Middle frontal gyrus (tissue), 1 donor: ENCODE results near the gene RNF39.
"Not testable (repeated sequence)": the region's sequence is repeated elsewhere in the genome, so short reads cannot be mapped to it uniquely, and the experiment has no call there.

ENCODE experiments used
- DNase-seq: peaks from one replicate; pipeline ENCODE4 v3.0.0-alpha.2; 2015; ENCODE audit warnings: low spot score; ENCODE audit errors: extremely low spot score

The RNF39 gene

DNA sequence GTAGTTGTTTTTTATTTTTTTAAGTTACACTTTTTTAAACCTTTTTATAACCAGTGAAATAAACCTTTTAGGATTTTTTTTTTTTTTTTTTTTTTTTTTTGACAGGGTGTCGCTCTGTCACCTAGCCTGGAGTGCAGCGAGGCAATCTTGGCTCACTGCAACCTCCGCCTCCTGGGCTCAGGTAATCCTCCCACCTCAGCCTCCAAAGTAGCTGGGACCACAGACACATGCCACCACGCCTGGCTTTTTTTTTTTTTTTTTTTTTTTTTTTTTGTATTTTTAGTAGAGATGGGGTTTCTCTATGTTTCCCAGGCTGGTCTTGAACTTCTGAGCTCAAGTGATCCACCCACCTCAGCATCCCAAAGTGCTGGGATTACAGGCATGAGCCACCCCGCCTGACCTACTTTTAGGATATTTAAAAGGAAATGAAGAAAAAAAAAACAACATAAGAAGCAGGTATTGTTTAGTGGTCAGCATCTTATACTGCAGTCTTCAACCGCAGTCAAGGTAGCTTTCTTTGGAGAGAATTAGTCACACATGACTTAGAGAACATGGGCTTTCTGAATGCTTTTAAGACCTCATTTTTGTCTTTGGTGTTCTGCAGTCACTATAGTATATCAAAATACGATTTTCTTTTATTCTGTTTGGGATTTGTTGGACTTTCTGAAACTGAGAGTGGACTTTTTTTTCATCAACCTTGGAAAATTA, 12.9 kb downstream of the RNF39 start:
- DNase-seq: no peak

GRCh38 chr6:30061858-30062458, 13.6 kb downstream of the RNF39 start:
- no peak for DNase-seq

DNA sequence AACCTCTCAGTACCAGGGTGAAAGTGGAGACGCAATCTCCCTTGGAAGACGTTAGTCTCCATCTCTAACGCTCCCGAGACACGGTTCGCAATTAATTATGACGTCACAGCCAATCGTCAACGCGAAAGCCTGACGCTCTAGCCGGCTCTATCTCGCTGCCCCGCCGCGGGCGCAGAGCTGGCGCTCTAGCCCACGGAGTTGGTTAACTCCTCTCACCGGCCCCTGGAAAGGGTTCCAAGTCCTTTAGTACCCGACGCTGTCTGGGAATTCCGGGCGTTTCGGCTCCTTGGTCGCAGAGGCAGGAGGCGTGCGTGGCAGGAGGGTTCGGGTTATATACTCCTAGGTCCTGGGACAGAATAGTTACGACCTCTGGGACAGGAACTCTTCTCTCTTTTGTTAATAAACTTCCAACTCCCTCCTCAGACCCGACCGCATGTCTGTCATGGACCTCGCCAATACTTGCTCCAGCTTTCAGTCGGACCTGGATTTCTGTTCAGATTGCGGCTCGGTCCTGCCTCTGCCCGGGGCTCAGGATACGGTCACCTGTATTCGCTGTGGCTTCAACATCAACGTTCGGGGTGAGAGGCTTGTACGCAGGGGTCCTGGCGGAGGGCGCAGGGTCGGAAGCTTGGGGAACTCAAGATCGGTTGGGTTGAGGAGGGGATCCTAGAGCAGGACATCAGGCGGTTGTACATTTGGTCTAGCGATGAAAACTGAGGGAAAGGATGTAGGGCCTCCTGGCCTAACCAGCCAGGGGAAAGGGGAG, 14.3 kb downstream of the RNF39 start, which contains the start of gene POLR1H:
POLR1H (plus strand) TSS at position 174 of the 766 bp plus-strand sequence; CDS start at position 434, 260 bp downstream.
- peak; percentile 97 for DNase-seq

GRCh38 chr6:30060606-30061091, 14.9 kb downstream of the RNF39 start:
- DNase-seq: no peak

GRCh38 chr6:30055513-30055912, 20.1 kb downstream of the RNF39 start:
- DNase-seq: no peak

DNA sequence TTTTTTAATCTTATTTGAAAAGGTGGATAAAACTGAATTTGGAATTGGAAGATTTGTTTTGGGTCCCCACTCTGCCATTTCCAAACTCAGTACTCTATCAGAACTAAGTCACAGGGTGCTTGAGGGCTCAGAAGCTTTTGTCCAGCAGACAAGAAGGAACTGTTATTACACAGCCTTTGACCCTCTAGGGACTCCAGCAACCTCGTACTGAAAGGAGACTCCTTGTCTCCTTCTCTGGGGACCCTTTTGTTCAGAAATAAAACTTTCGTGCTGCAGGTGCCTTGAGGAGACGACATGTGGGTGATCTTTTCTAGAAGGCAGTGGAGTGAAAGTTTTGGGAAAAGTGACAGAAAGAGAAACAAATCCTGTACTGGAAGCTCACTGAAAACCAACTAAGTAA, 21.9 kb downstream of the RNF39 start:
- DNase-seq: no peak

- no peak for DNase-seq
These were observed 28.3 kb downstream of the RNF39 start for GRCh38 chr6:30047220-30047619.

DNA sequence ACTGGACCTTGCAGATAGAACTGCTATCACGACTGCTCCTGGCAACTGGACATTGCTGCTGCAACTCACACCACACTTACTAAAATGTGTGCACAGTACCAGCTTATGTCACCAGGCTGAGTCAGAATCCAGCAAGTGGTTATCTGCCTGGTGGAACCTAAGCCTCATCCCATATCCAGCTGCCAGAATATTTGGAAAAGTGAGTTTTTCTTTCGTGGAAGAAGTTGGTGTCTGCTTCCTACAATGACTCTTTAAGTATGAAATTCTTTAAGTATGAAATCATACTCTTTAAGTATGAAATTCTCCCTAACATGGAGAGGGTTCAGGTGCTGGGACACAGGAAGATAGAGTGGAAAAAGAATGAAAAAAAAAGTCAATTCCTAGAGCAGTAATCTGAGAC, 30.9 kb downstream of the RNF39 start:
- no peak for DNase-seq

DNA sequence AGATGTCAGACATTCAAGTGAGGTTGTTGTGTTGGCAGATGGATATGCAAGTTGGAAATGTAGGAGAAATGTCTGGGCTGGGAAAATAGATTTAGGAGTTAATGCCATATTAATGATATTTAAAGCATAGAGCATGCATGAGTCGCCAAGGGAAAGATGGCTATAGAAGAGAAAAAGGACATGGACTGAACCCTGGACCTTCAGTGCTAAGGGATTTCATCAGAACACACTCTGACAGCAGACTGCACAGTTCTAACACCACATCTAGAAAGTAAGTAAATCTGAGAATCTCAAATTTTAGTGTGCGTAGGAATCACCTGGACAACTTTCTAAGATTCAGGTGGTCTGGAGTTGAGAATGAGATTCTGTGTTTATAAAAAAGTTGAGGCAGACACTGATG, 31.8 kb downstream of the RNF39 start:
- DNase-seq: no peak

GRCh38 chr6:30042914-30043313, 32.7 kb downstream of the RNF39 start:
- no peak for DNase-seq

- DNase-seq: no peak
These were observed 33.1 kb downstream of the RNF39 start for GRCh38 chr6:30042476-30042875.

- no peak for DNase-seq
These were observed 33.7 kb downstream of the RNF39 start for GRCh38 chr6:30041821-30042220.

GRCh38 chr6:30041221-30041620, 34.3 kb downstream of the RNF39 start:
- DNase-seq: no peak

DNA sequence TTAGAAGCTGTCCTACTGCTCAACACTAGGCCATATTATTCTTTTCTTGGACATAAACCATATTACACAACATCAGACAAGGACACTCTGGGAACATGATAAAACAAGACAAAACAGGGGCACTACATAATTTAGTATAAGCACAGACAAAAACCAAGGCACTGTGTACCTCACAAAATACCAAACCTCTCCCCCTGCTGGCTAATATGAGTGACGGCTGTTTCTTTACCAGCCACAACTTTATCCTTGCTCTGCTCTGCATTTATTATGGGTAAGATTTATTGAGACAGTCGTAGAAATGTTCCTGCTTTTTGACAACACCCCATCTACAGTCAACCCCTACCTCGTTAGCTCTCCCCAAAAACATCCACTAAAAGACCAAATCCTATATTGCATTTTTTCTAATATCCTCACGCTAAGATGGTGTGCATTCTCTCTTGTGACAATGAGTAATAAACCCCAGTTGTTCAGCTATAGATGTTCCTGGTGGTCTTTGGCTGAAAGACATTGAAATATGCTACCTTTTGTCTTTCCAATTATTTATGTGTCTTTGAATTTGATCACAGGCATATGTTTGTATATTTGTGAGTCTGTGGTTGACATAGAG, 38.3 kb downstream of the RNF39 start:
- no peak for DNase-seq

GRCh38 chr6:30035784-30036183, 39.8 kb downstream of the RNF39 start:
- no peak for DNase-seq

- DNase-seq: not testable (repeated sequence)
These were observed 42.1 kb downstream of the RNF39 start for GRCh38 chr6:30033440-30033839.

DNA sequence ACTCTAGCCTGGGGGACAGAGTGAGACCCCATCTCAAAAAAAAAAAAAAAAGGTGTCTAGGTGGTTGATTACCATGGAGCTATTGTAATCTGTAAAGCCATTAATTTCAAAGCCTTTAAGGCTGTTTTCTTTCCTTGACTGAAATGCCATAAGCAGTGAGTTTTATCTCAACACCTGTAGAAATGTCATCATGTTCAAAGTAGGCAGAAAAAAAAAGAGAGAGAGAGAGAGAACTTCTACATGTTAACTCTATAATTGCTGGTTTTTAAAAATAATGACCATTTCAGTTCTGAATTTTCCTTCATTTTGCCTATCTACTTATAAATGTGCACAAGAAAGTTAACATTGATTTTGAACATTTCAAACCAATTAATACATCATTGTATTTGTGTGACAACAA, 44.2 kb downstream of the RNF39 start:
- no peak for DNase-seq

DNA sequence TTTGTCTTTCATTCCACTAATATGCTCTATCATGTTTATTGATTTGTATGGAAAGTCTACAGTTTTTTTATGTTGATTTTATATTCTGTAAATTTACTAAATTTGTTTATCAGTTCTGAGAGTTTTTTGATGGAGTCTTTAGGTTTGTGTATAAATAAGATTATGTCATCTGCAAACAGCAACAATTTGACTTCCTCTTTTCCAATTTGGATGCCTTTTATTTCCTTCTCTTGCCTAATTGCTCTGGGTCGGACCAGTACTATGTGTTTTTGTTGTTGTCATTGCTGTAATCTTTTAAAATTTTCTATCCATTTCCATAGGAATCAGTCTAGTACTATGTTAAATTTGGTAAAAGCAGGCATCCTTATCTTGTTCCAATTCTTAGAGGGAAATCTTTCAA, 46.0 kb downstream of the RNF39 start:
- no peak for DNase-seq

DNA sequence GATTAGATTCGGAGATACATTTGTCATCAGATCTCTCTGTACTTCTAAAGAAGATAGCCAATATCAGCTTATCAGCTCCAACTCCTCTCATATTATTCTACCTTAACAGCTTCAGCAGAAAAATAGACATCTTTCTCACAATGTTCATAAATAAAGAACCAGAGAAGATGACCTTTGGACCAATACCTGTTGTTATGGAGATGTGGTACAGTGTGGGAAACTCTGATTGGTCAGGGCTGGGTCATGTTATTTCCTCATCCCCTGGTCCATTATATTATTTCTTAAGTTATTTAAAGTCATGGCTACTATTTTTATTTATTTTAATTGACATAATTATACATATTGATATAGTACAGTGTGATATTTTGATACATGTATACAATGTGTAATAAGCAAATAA, 50.4 kb downstream of the RNF39 start:
- DNase-seq: no peak

GRCh38 chr6:30022712-30023111, 52.9 kb downstream of the RNF39 start:
- not testable (repeated sequence) for DNase-seq

DNA sequence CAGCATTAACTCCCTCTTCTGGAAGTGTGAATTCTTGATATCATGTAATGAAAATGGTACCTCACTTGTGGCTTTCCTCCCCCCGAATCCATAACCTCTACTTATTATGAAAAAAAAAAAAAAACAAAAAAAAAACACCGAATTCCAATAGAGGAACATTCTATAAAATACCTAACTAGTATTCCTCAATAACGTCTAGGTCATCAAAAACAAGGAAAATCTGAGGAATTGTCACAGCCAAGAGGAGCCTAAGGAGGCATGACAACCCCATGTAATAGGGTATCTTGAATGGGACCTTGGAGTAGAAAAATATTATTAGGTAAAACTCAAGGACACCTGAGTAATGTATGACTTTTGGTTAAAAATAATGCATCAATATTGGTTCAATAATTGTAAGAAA, 53.4 kb downstream of the RNF39 start:
- no peak for DNase-seq

- no peak for DNase-seq
These were observed 54.9 kb downstream of the RNF39 start for GRCh38 chr6:30020626-30021025.
